C4-2B (cell line): Measurements from ENCODE around the gene PPP2R5B.

Experiments used
- H3K27ac ChIP-seq: fragments of 450-650 bp; 2 replicates; pipeline ENCODE4 v1.5.1; 2017
- ZFX ChIP-seq: fragments of 450-650 bp; IDR thresholded peaks from 2 replicates; pipeline ENCODE4 v1.6.1; 2017
- TF ChIP-seq, protein P1 (sequence below): fragments of 450-650 bp; conservative IDR thresholded peaks from 2 replicates; pipeline ENCODE4 v1.5.1; 2017; ENCODE audit warnings: mild to moderate bottlenecking

The PPP2R5B gene

GRCh38 chr11:64884019-64884418 is 40.5 kb upstream of the PPP2R5B start:
- TF ChIP-seq, protein P1, sequence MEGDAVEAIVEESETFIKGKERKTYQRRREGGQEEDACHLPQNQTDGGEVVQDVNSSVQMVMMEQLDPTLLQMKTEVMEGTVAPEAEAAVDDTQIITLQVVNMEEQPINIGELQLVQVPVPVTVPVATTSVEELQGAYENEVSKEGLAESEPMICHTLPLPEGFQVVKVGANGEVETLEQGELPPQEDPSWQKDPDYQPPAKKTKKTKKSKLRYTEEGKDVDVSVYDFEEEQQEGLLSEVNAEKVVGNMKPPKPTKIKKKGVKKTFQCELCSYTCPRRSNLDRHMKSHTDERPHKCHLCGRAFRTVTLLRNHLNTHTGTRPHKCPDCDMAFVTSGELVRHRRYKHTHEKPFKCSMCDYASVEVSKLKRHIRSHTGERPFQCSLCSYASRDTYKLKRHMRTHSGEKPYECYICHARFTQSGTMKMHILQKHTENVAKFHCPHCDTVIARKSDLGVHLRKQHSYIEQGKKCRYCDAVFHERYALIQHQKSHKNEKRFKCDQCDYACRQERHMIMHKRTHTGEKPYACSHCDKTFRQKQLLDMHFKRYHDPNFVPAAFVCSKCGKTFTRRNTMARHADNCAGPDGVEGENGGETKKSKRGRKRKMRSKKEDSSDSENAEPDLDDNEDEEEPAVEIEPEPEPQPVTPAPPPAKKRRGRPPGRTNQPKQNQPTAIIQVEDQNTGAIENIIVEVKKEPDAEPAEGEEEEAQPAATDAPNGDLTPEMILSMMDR, result no peak
- TF ChIP-seq ZFX, result no peak
- no peak overlapping the region for H3K27ac ChIP-seq

- TF ChIP-seq, protein P1, result no peak
- TF ChIP-seq ZFX, result no peak
- no peak overlapping the region for H3K27ac ChIP-seq
These were observed 38.9 kb upstream of the PPP2R5B start for GRCh38 chr11:64885367-64886286.

GRCh38 chr11:64887234-64887756 is 37.2 kb upstream of the PPP2R5B start:
- H3K27ac ChIP-seq, result peak overlapping the region; percentile 9; the same call in 1 of the 2 replicates
- TF ChIP-seq, protein P1, result no peak
- TF ChIP-seq ZFX, result no peak

DNA sequence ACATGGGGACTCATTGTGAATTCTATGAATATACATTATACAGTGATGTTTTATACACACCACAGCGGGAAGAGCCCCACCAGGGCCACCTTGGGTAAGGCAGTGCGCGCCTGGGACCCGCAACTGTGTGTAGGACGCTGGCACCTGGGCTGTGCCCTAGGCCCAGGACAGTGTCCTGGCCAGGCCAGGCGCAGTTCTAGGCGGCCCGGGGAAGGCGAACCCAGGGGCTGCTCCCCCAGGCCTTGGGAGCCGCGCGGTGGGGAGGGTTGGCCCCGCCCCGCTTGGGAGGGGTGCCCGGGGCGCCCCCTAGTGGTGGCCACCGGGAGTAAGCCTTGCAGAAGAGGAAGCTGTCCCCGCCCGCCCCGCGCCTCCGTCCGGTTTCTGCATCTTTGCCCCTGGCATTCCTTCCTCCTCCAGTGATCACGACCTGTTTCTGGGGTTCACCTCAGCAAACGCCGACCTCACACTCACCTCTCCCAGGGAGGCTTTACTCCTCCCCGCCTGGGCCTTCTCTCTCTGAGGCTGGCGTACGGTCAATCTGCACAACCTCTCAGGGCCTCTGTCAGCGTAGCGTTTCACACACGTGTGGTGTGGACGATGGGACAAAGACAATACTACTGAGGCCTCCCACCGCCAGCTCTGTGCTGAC is 36.6 kb upstream of the PPP2R5B start:
- peak overlapping the region; percentile 9; the same call in 1 of the 2 replicates for H3K27ac ChIP-seq
- TF ChIP-seq, protein P1, result peak; percentile 100
- TF ChIP-seq ZFX, result no peak

DNA sequence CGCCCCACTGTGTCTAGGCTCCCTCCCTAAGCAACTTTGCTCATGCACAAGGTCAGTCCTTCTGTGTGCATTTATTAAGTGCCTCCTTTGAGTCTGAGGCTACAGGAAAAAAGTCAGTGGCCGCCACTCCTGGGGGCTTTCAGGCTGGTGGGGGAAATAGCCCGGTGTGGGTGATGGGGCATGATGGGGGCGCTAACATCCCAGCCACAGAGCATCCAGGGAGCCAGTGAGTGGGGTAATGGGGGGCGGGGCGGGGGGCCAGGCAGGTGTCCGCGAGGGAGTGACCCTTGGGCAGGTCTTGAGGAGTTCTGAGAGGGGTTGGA is 36.1 kb upstream of the PPP2R5B start:
- no peak for TF ChIP-seq ZFX
- TF ChIP-seq, protein P1, result no peak
- H3K27ac ChIP-seq, result peak overlapping the region; percentile 9; the same call in 1 of the 2 replicates

- no peak overlapping the region for H3K27ac ChIP-seq
- TF ChIP-seq, protein P1, result no peak
- no peak for TF ChIP-seq ZFX
These were observed 35.6 kb upstream of the PPP2R5B start for GRCh38 chr11:64888729-64889511.
